ENCODE data around the gene HMGCR. TPM values are rescaled to one million over a fixed set of nuclear protein-coding genes. Genes with fewer than 3 reads are reported as not detected.
A peak's percentile ranks its signal among the peaks of the same experiment; 100 is the strongest.

The HMGCR gene
- total RNA-seq, 1 experiment from 2014 or later, result 77.3 TPM

DNA sequence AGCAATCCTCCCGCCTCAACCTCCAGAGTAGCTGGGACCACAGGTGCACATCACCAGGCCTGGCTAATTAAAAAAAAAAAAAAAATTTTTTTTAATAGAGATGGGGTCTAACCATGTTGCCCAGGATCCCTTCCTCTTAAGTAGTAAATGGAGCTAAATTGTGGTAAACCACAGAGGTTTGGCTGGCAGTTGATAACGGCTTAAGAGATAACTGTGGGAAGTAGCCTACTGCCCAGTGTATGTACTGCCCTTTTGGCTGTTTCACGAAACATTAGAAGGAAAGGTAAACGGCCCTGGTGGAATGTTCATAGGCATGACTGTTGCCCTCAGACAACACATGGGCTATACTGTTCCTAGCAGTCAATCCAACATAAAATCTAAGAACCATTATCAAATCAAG is 44.4 kb downstream of the HMGCR start:
- no peak for DNase-seq (ENCODE audit: low read depth)

DNA sequence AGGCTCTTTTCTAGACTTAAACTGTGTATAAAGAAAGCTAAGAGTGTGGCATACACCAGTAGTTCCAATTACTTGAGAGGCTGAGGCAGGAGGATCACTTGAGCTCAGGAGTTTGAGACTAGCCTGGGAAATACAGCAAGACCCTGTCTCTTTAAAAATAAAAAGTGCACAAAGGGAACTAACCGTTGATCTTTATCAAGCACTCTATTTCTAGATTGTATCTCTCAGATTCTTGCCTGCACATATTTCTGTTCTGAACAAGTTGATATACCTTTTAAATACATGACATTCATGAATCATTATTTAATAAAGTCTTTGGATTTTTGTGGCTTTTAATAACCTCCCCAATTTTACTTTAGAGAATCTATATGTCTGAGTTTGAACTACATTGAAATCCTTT is 47.2 kb downstream of the HMGCR start:
- DNase-seq (ENCODE audit: low read depth), result no peak

DNA sequence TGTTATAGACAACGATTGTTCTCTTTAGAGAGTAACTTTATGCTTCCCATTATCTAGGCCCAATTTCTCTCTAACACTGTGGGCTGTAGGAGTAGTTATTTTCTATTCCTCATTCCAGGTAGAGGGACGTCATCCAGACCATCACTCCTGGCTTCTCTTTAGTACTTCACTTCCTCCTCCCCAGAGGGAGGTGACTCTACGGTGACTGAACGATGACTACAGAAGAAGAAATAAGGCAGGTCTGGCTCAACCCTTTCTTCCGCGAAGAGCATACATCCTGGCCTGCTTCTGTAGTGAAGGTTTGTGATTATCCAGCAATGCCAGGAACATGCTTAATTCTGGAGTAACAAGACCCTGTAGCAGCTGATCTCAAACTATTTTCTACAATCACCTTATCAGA is 50.8 kb downstream of the HMGCR start:
- DNase-seq (ENCODE audit: low read depth), result no peak

DNA sequence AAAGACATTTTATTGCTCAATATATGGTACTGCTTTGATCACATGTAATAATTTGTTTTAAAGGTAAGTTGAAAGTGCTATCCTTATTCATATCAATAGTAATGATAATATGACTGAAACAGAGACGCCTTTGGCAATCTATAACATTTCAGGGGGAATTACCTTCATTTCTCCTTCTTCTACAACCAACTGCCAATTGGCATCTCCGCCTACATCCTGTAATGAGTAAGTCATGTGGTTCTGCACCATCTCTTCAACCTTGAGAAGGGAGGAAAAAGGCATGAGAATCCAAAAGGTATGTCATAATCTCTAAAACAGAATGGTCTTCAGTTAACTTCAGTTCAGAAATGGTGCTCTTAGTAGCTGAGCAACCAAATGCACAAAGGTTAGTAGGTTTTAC is 52.4 kb downstream of the HMGCR start:
- no peak for DNase-seq (ENCODE audit: low read depth)

DNA sequence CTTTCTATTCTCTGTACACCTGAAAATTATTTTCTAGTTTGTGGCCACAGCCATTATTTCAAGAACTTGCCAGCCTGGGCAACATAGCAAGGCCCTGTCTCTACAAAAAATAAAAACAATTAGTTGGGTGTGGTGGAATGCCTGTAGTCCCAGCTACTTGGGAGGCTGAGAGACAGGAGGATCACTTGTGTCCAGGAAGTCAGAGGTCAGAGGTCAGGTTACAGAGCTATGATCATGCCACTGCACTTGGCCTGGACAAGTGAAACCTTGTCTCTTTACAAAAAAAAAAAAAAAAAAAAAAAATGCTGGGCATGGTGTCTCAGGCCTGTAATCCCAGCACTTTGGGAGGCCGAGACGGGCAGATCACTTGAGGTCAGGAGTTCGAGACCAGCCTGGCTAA is 58.3 kb downstream of the HMGCR start:
- DNase-seq (ENCODE audit: low read depth), result peak; percentile 6

DNA sequence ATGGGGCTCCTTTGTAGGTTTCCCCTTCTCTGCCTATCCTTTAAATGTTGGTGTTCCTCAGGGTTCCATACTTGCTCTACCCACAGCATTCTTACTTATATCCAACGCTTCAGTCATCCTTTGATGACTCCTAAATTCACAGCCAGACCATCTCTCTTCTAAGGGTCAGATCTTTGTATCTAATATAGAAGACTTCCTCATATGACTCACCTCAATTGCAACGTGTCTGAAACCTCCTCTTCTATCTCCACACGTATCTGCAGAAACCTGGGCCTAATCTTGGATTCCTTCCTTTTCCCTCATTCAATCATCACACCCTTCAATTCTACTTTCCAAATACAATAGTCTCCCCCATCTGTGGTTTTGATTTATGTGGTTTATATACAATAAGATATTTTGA is 68.3 kb downstream of the HMGCR start:
- no peak for DNase-seq (ENCODE audit: low read depth)

Other genes starting within 250 kb of the HMGCR start
- gene ANKRD31, start 100.3 kb upstream of the HMGCR start, total RNA-seq (2014; rRNA removed), result not detected in 2 replicates
- gene CERT1, start 174.4 kb downstream of the HMGCR start, total RNA-seq (2014; rRNA removed), result 12.2 and 15.8 TPM in 2 replicates
- gene POLK, start 174.7 kb downstream of the HMGCR start, total RNA-seq (2014; rRNA removed), result 26.6 and 33.3 TPM in 2 replicates